Cardiac atrium fibroblast (primary cell): ENCODE measurements around the gene REELD1. TPM values are rescaled to one million over a fixed set of nuclear protein-coding genes. Genes with fewer than 3 reads are reported as not detected.

Experiments
- total RNA-seq: library from RNA; depleted of rRNA; stranded (reverse); fragments of >200 nt; gene quantifications from 2 replicates; pipeline ENCODE4 v1.2.3, GENCODE V29; 2015

The REELD1 gene
- not detected in 2 replicates for total RNA-seq

DNA sequence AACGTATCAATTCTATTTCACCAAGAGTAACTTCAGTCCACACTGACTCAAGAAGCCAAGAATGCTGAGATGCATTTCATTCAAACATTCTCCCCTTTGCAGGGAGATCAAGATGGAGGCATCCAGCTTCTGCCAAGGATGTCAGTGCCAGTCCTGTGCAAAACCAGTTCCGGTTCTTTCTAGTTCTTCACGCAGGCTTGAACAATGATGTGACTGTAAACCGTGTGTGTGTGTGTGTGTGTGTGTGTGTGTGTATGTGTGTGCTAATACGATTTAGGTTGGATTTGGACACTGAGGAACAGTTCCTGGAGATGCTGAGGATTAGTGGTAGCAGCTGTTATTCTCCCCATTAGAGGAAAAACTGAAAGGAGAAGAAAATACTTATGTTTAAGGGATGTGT is at the start of gene REELD1:
Gene REELD1 (plus strand): TSS at position 301 of the 400 bp plus-strand sequence. CDS start 2,415 bp downstream, outside the sequence.

DNA sequence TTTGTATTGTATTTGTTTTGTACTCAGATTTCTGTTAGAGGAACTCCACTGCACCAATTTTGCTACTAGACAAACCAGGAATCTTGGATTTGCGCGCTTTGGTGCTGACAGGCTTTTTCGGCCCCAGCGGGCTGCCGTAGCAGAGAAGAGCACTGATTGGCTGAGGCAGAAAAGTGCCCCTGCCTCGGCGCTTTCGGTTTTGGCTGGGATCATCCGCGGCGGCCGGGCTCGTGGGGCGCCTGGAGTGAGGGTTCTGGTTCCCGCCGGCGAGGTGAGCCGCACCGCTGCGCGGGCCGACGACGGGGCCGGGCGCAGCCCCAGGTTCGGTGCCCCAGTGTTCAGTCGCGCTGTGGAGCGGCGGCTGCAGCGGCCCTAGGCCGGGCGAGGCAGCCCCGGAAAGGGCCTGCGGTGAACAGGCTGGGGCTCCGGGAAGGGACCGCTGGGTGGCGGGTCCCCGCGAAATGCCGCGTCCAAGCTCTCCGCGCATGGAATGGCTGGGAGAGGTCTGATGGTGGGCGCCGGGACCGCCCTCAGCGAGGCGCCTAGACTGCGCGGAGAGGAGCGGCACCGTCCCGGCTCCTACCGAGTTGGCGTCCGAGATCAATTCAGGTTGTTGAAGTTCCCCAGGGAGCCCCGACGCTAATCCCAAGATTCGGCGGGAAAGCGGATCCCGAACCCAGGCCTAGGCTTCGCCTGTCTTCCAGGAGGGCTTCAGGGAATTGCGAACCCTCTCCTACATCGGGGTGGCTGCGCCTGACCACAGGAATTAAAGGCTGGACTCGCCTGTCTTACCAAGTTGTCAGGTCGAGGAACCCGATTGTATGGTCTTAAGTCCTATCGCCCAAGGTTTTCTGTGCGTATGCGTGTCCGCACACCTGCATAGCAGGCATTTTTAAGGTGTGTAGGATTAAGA is 38.5 kb upstream of the REELD1 start, which contains the start of gene LSM6:
Gene LSM6 (plus strand): TSS at position 178 of the 913 bp plus-strand sequence. CDS start 7,204 bp downstream, outside the sequence.

Other genes starting within 250 kb of the REELD1 start
- gene LSM6, start 38.8 kb upstream of the REELD1 start, total RNA-seq = 18.2 and 19.4 TPM in 2 replicates